Suprapubic skin (tissue), 4 donors: ENCODE results near the gene COL20A1.

Source experiments
- POLR2A ChIP-seq, 2 donors: fragments of 450-650 bp; IDR thresholded peaks; one replicate each; pipeline ENCODE4 v1.6.1; 2017; ENCODE audit warnings: antibody characterized with exemption in 2 of 2, mild to moderate bottlenecking in 2 of 2, moderate library complexity in 2 of 2
- POLR2AphosphoS5 ChIP-seq, 3 donors: sonication (generic); formaldehyde crosslinking; IDR thresholded peaks; one replicate each; pipeline ENCODE4 v1.6.1; 2017; ENCODE audit warnings: antibody characterized with exemption in 3 of 3
- TF ChIP-seq, protein P1 (sequence below), 2 donors: fragments of 200-600 bp in 1 of 2; fragments of 450-650 bp in 1 of 2; sonication (generic) in 1 of 2; IDR thresholded peaks; one replicate each; pipeline ENCODE4 v1.5.1; 2016 to 2019; ENCODE audit warnings: antibody characterized with exemption in 2 of 2, mild to moderate bottlenecking in 1 of 2, moderate library complexity in 1 of 2

DNA sequence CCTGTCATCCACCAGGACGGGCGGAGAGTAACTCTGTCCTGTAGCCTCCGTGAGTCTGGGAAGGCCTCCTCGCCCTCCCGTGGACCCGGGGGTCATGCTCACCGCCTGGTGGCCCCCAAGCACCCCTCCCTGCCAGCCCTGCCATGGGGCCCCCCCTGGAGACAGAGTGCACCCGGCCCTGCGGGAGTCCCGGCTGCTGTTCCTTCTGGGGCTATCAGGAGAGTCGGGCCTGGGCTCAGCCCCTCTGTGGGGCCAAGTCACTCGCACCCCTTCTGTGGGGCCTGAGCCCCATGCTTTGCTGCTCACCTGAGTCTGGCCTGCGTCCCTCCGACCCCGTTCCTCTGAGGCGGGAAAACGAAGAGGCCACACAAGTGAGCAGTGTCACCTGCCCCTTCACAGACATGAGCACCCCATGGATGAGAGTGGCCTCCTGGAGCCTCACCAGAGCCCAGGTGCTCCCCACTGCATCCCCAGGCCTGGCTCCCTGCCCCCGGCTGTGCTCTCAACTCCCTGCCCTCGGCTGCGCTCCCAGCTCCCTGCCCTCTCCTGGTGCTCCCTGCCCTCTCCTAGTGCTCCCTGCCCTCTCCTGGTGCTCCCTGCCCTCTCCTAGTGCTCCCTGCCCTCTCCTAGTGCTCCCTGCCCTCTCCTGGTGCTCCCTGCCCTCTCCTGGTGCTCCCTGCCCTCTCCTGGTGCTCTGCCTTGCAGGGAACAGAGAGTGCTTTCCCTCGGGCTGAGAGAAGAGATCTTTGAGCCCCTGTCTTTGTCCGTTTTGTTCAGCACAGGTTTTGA is 72.8 kb downstream of the COL20A1 start:
- TF ChIP-seq, protein P1, sequence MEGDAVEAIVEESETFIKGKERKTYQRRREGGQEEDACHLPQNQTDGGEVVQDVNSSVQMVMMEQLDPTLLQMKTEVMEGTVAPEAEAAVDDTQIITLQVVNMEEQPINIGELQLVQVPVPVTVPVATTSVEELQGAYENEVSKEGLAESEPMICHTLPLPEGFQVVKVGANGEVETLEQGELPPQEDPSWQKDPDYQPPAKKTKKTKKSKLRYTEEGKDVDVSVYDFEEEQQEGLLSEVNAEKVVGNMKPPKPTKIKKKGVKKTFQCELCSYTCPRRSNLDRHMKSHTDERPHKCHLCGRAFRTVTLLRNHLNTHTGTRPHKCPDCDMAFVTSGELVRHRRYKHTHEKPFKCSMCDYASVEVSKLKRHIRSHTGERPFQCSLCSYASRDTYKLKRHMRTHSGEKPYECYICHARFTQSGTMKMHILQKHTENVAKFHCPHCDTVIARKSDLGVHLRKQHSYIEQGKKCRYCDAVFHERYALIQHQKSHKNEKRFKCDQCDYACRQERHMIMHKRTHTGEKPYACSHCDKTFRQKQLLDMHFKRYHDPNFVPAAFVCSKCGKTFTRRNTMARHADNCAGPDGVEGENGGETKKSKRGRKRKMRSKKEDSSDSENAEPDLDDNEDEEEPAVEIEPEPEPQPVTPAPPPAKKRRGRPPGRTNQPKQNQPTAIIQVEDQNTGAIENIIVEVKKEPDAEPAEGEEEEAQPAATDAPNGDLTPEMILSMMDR (IDR thresholded peaks at IDR 0.05), result no peak
- TF ChIP-seq POLR2A (IDR thresholded peaks at IDR 0.05), result no peak
- TF ChIP-seq POLR2AphosphoS5 (IDR thresholded peaks at IDR 0.05), result no peak
